IPS-18a (cell line): Measurements from ENCODE around the gene SUN3.

Experiments used
- H3K27ac ChIP-seq: one replicate; pipeline ENCODE4 v1.5.1; 2013; ENCODE audit warnings: low read length
- H3K27me3 ChIP-seq: one replicate; pipeline ENCODE4 v1.6.1; 2013; ENCODE audit warnings: mild to moderate bottlenecking, low read length; ENCODE audit not compliant: control insufficient read depth, insufficient read depth
- H3K36me3 ChIP-seq: one replicate; pipeline ENCODE4 v1.6.1; 2013; ENCODE audit warnings: low read depth, low read length; ENCODE audit not compliant: control insufficient read depth
- H3K4me1 ChIP-seq: one replicate; pipeline ENCODE4 v1.6.1; 2013; ENCODE audit warnings: low read depth, low read length; ENCODE audit not compliant: control insufficient read depth
- H3K4me3 ChIP-seq: one replicate; pipeline ENCODE4 v1.5.1; 2013; ENCODE audit warnings: low read length
- H3K9ac ChIP-seq: one replicate; pipeline ENCODE4 v1.6.1; 2013; ENCODE audit warnings: mild to moderate bottlenecking, low read length, moderate library complexity
- H3K9me3 ChIP-seq: one replicate; pipeline ENCODE4 v1.6.1; 2013; ENCODE audit warnings: low read depth, low read length; ENCODE audit not compliant: control insufficient read depth

Gene SUN3

DNA sequence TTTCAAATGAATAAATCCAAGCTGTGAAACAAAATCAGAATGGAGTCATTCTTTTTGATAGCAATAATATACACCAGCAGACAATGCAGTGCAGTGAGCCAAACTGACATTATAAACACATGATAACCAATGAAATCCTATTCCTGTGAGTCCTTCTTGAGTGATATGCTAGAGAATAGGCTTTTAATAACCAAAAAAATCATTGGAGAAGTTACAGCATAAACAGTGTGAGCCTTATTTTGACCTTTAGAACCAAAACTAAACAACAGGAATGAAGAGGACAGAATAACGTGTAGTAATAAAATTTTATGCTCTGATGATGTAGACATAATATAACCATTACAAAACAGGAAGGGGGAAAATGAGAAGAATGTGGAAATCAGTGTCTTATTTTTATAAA, 58.1 kb downstream of the SUN3 start:
- Histone ChIP-seq H3K9me3 (no peaks in the 10 kb centered on the region), H3K9ac (no peak overlapping the region), H3K4me1 (no peaks in the 10 kb centered on the region), H3K36me3 (peaks cover 67% of the 10 kb centered on the region), H3K27me3 (no peaks in the 10 kb centered on the region), H3K27ac (no peak overlapping the region), H3K4me3 (no peak overlapping the region)

- no peaks in the 10 kb centered on the region for H3K4me1 ChIP-seq
- no peak overlapping the region for H3K9ac ChIP-seq
- H3K9me3 ChIP-seq: no peaks in the 10 kb centered on the region
- no peak overlapping the region for H3K27ac ChIP-seq
- H3K27me3 ChIP-seq: no peaks in the 10 kb centered on the region
- peaks cover 68% of the 10 kb centered on the region for H3K36me3 ChIP-seq
- no peak overlapping the region for H3K4me3 ChIP-seq
Measured at GRCh38 chr7:47968847-47969774, 59.8 kb downstream of the SUN3 start.

- peaks cover 68% of the 10 kb centered on the region for H3K36me3 ChIP-seq
- no peak overlapping the region for H3K27ac ChIP-seq
- no peaks in the 10 kb centered on the region for H3K9me3 ChIP-seq
Measured at GRCh38 chr7:47967708-47968107, 61.2 kb downstream of the SUN3 start.

GRCh38 chr7:47967123-47967522, 61.8 kb downstream of the SUN3 start:
- no peaks in the 10 kb centered on the region for H3K4me1 ChIP-seq
- H3K9me3 ChIP-seq: no peaks in the 10 kb centered on the region
- H3K27ac ChIP-seq: no peak overlapping the region
- no peaks in the 10 kb centered on the region for H3K27me3 ChIP-seq
- no peak overlapping the region for H3K9ac ChIP-seq
- H3K4me3 ChIP-seq: no peak overlapping the region
- peaks cover 74% of the 10 kb centered on the region for H3K36me3 ChIP-seq

More at GRCh38 chr7:47967708-47968107, 61.2 kb downstream of the SUN3 start:
- H3K27me3 ChIP-seq: no peaks in the 10 kb centered on the region
- no peaks in the 10 kb centered on the region for H3K4me1 ChIP-seq
- H3K9ac ChIP-seq: no peak overlapping the region
- H3K4me3 ChIP-seq: no peak overlapping the region

- no peak overlapping the region for H3K4me3 ChIP-seq
- H3K9ac ChIP-seq: no peak overlapping the region
- peaks cover 76% of the 10 kb centered on the region for H3K36me3 ChIP-seq
- H3K9me3 ChIP-seq: no peaks in the 10 kb centered on the region
- H3K27ac ChIP-seq: no peak overlapping the region
- H3K4me1 ChIP-seq: no peaks in the 10 kb centered on the region
- H3K27me3 ChIP-seq: no peaks in the 10 kb centered on the region
Measured at GRCh38 chr7:47965456-47965855, 63.5 kb downstream of the SUN3 start.

- Histone ChIP-seq H3K9me3 (no peaks in the 10 kb centered on the region), H3K9ac (no peak overlapping the region), H3K27me3 (no peaks in the 10 kb centered on the region), H3K4me3 (no peak overlapping the region), H3K27ac (no peak overlapping the region), H3K4me1 (no peaks in the 10 kb centered on the region), H3K36me3 (peaks cover 60% of the 10 kb centered on the region)
Measured at GRCh38 chr7:47962262-47962661, 66.6 kb downstream of the SUN3 start.

GRCh38 chr7:47957156-47957555, 71.8 kb downstream of the SUN3 start:
- Histone ChIP-seq H3K9ac (no peak overlapping the region), H3K9me3 (no peaks in the 10 kb centered on the region), H3K36me3 (peaks cover 19% of the 10 kb centered on the region), H3K4me1 (peaks cover under 1% of the 10 kb centered on the region), H3K27me3 (no peaks in the 10 kb centered on the region), H3K27ac (no peak overlapping the region), H3K4me3 (no peak overlapping the region)

GRCh38 chr7:47956220-47956619, 72.7 kb downstream of the SUN3 start:
- Histone ChIP-seq H3K9me3 (no peaks in the 10 kb centered on the region), H3K36me3 (peaks cover 10% of the 10 kb centered on the region), H3K4me1 (peaks cover 10% of the 10 kb centered on the region), H3K27ac (no peak overlapping the region), H3K4me3 (no peak overlapping the region), H3K9ac (no peak overlapping the region), H3K27me3 (no peaks in the 10 kb centered on the region)

GRCh38 chr7:47954231-47954911, 74.5 kb downstream of the SUN3 start:
- peaks cover 13% of the 10 kb centered on the region for H3K4me1 ChIP-seq
- no peak overlapping the region for H3K4me3 ChIP-seq
- no peaks in the 10 kb centered on the region for H3K27me3 ChIP-seq
- H3K36me3 ChIP-seq: peaks cover 10% of the 10 kb centered on the region
- no peak overlapping the region for H3K9ac ChIP-seq
- H3K9me3 ChIP-seq: no peaks in the 10 kb centered on the region
- H3K27ac ChIP-seq: no peak overlapping the region

DNA sequence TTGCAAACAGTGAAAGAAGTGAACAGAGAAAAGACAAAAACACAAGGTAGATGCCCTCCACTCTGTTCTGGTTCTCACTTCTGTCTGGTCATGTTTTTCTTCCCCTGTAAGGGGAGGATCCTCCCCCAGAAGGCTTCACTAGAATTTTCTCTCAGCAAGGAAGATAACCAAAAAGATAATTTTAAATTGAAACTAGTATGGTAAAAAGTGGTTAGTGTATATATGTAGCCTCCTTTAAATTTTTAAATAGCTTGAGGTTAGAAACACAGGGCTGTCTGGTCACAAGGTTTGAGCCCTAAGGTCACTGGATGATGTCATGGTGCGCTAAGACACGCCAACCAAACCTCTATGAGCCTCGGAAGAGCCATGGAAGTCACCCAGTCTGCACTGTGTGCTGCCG, 75.1 kb downstream of the SUN3 start:
- Histone ChIP-seq H3K9ac (no peak overlapping the region), H3K36me3 (peaks cover 10% of the 10 kb centered on the region), H3K27me3 (no peaks in the 10 kb centered on the region), H3K9me3 (no peaks in the 10 kb centered on the region), H3K4me3 (no peak overlapping the region), H3K4me1 (peaks cover 13% of the 10 kb centered on the region), H3K27ac (no peak overlapping the region)

DNA sequence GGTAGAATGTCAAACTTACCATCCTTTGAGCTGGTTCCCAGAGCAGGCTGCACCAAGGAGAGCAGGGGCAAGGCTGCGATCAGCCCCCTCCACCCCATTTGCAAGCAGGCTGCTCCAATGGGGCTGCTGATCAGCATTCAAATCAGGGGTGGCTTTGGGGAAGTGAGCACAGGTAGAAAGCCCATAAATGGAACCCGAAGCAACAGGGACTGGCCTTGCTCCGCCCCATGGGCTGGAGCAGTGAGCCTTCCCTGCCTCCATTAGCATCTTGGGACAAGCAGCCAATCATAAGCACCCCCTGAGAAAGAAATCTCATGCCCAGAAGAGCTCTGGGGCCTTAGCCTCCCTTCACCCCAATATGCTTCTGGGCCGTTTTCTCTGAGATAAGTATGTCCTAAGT, 76.7 kb downstream of the SUN3 start:
- Histone ChIP-seq H3K9ac (no peak overlapping the region), H3K9me3 (no peaks in the 10 kb centered on the region), H3K4me3 (no peak overlapping the region), H3K27me3 (no peaks in the 10 kb centered on the region), H3K36me3 (peaks cover 10% of the 10 kb centered on the region), H3K27ac (no peak overlapping the region), H3K4me1 (peaks cover 13% of the 10 kb centered on the region)
